GOT3 (cell line): ENCODE results near the gene GPHA2.

Experiments used
- DNase-seq: peaks from one replicate; lab custom pipeline; 2025; ENCODE audit warnings: mixed read lengths; lab: John Stamatoyannopoulos, UW

Gene GPHA2

GRCh38 chr11:64910451-64911093 lies 25.1 kb downstream of the GPHA2 start:
- DNase-seq = no peak

- no peak for DNase-seq
Observed at GRCh38 chr11:64909653-64910343, 25.9 kb downstream of the GPHA2 start.

GRCh38 chr11:64908766-64909165 lies 26.9 kb downstream of the GPHA2 start:
- no peak for DNase-seq

GRCh38 chr11:64906314-64906635 lies 29.4 kb downstream of the GPHA2 start:
- DNase-seq = no peak

GRCh38 chr11:64905516-64906313 lies 30.0 kb downstream of the GPHA2 start:
- no peak for DNase-seq

- no peak for DNase-seq
Observed at GRCh38 chr11:64903291-64903833, 32.3 kb downstream of the GPHA2 start.

GRCh38 chr11:64902102-64902900 lies 33.4 kb downstream of the GPHA2 start:
- DNase-seq = no peak

- DNase-seq = no peak
Observed at GRCh38 chr11:64900774-64901173, 34.9 kb downstream of the GPHA2 start.

GRCh38 chr11:64900263-64900678 lies 35.4 kb downstream of the GPHA2 start:
- DNase-seq = no peak

- DNase-seq = no peak
Observed at GRCh38 chr11:64898541-64898940, 37.2 kb downstream of the GPHA2 start.

GRCh38 chr11:64898076-64898445 lies 37.6 kb downstream of the GPHA2 start:
- DNase-seq = no peak

GRCh38 chr11:64897381-64898075 lies 38.2 kb downstream of the GPHA2 start:
- no peak for DNase-seq

GRCh38 chr11:64896448-64897022 lies 39.2 kb downstream of the GPHA2 start:
- DNase-seq = no peak

GRCh38 chr11:64894812-64895452 lies 40.8 kb downstream of the GPHA2 start:
- no peak for DNase-seq

- DNase-seq = peak; percentile 52
Observed at GRCh38 chr11:64894070-64894811, 41.5 kb downstream of the GPHA2 start.

- DNase-seq = no peak
Observed at GRCh38 chr11:64893194-64894069, 42.3 kb downstream of the GPHA2 start.

- DNase-seq = no peak
Observed at GRCh38 chr11:64892838-64893193, 42.9 kb downstream of the GPHA2 start.

- DNase-seq = no peak
Observed at GRCh38 chr11:64892411-64892831, 43.3 kb downstream of the GPHA2 start.

- DNase-seq = no peak
Observed at GRCh38 chr11:64891880-64892279, 43.8 kb downstream of the GPHA2 start.
